HG03196 (cell line): ENCODE measurements around the gene KCNK15.
"Not testable (repeated sequence)": the region's sequence is repeated elsewhere in the genome, so short reads cannot be mapped to it uniquely, and the experiment has no call there.

Experiments
- ATAC-seq: cut with Tn5 transposase; IDR thresholded peaks from one replicate; pipeline ENCODE4 v1.9.1; 2021; ENCODE audit not compliant: unreplicated experiment

KCNK15 gene

DNA sequence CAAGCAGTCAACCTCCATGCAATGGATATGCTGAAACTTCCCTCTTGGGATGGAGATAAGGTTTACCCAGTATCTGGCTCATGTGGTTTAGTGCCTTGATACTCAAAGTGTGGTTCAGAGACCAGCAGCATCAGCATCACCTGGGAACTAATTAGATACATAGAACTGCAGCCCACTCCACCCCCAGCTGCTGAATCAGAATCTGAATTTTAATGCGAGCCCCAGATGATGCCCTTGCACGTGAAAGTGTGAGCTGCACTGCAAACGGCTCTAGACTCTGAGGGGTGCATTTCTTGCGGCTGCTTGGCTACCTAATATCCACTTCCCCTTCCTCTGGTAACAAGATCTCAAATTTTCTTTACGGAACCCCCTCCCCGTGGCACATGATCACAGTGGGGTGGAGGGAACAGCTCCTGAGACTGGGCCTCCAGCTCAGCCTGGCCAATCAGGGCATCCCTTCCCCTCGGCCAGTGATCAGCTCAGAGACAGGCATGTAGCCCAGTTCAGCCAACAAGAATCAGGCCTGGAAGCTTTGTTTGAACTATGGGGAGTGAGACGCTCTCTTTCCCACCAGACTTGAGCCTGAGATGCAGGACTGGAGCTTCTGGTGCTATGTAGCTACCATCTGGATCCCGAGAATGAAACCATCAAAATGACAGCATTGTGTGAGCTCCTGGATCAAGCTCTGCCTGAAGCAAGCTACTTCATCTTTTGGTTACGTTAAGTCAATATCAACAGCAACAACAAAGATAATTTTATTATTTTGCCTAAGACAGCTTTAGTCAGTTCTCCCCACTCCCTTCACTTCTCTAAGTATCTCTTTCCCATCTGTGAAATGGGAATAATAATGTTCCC, 12.8 kb downstream of the KCNK15 start:
- no peak for ATAC-seq

DNA sequence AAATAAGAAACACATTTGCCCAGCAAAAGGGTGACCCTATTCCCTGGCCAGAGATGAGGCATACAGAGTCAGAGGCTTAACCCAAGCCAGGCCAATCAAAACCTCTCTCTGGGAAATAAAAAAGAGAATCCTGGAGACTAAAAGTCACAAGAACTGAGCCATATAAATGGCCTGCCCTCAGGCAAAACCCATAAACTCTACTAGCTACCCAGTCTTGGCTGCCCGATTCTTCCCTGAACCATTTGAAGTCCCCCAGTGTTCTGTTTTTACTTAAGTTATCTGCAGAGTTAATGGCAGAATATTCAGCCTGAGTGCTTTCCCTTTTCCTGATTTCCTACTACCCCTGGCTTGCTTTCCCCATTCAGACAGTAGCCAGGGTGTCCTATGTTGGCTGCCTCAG, 13.9 kb downstream of the KCNK15 start:
- no peak for ATAC-seq

DNA sequence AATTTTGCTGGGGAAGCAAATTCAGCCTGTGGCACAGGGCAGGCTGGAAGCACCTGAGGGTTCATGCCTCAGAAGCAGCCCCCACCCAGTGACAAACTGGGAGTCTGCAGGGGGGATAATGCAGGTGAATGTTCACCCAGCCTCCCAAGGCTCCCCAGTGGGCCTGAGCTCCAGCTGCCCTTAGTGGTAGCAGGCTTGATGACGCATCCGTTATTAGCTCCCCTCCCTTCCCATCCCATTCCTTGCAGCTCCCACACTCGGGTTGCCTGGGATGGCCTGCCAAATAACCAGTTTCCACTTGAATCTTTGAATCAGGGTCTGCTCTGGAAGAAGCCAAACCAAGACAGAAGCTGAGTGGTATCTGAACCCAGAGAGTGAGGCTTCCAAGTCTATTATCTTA, 15.8 kb downstream of the KCNK15 start:
- no peak for ATAC-seq

DNA sequence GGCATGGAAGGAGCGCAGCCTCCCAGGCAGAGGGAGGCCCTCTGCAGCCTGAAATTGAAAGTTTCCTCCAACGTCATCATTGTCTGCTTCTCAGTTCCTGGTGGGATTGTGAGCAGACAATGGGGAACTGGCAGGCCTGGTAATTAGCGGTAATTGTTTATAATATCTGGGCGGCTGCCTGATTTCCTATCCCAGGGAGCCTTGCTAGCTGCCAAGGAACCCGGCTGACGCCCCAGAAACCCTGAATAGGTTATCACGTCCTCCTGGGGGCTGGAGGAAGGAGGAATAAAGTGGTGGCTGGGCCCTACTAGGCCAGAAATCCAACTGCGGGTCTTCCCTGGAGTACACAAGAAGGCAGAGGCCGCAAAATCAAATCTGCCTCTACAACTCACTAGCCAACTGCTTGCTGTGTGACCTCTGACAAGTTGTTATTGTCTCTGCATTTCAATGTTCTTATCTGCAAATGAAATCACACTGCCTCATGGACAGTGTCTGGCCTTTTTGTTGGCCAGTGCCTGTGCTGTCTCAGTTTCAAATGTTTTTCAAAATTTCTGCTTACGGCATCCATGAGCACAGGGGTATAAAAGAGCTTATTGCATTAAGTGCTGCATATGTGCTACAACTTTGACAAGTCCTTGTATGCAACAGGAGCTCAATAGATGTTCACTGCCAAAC, 16.9 kb downstream of the KCNK15 start:
- ATAC-seq, result no peak

DNA sequence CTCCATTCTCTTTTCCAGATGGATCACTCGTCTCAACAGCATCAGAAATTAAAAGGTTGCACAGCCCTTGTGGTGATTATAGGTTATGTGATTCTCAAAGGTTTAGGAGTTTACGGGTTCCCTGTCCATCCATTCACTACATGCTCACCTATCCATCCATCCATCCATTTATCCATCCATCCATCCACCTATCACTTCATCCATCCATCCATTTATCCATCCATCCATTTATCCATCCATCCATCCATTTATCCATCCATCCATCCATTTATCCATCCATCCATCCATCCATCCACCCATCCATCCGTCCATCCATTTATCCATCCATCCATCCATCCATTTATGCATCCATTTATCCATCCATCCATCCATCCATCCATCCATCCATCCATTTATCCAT, 18.1 kb downstream of the KCNK15 start:
- not testable (repeated sequence) for ATAC-seq

DNA sequence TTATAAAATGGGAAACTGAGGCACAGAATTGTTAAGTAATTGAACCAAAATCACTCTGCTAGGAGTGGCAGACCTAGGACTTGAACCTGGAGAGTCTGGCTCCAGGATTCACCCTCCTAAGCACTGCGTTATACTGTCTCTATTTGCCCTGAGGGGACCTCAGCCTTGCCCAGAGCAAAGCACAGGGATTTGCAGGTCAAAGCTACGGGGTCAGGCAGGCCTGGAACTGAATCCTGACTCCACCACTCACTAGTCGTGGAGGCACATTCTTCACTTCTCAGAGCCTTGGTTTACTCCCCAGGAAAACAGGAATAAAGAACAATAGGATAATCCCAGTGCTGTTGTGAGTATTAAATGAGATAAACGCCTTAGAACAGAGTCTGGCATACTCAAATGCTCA, 19.4 kb downstream of the KCNK15 start:
- no peak for ATAC-seq

DNA sequence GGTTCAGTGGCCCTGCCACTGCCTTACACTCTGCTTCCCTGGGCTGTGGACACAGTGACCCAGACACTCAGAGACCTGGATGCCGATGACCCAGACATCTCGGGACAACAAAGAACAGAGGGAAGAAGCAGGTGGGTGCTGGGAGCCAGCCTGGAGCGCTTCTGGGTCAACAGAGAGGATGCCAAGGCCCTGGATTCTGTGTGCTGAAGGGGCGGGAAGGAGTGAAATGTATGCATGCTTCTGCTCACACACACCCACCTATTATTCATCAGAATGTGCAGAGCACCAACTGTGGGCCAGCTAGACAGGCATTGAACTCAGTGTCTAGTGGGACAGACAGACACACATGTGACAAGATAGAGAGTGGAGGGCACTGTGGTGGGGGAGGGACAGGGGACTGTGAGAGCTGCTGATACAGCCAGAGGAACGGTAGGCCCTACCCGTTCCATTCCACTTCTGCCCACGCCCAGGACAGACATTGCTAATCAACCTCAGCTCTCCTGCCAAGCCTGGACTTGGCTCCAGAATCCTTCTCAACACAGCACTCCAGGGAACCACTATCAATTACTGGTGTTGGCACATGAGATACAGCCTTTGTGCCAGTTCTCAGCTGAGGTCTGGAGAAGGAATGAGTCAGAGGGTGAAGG, 20.2 kb downstream of the KCNK15 start:
- no peak for ATAC-seq

DNA sequence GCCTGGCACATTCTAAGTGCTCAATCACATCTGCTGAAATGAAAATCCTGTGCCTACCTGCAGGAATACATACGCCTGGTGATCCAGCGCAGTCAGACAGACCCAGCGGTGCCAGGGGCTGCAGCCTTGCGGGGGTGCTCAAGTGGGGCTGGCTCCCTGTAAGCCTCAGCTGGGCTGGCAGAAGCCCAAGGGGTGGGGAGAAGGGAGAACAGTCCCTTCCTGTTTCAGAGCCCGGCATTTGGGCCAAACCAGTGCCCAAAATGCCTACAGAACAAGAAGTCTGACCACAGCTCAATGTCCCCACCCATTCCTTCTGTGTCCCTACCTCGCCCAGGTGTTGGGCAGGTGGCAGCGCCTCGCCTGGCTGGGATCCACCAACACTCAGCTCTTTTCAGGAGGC, 22.6 kb downstream of the KCNK15 start:
- ATAC-seq, result no peak

DNA sequence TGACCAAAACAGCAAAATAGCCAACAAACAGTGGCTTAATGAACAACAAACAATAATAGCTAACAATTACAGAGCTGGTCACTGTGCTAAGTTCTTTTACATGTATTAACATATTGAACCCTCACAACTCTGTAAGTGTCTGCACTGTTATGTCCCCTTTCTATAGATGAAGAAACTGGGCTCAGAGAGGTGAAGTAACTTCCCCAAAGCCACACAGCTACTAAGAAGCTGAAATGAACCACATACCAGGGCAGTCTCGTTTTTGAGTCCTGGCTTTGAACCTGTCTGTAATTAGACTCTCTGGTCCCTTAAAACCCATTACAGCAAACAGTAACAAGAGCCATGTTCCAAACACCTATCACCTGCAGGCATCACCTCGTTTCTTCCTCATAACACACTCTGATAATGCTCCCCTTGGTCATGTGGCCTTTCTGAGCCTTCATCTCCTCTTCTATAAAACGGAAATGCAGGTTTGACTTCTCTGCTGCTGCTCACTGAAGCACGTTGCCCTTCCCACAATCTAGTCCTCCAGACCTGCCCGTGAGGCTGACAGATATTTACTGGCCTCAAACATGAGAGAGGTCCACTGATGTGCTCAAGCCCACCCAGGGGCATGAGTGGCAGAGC, 23.3 kb downstream of the KCNK15 start:
- ATAC-seq, result no peak

DNA sequence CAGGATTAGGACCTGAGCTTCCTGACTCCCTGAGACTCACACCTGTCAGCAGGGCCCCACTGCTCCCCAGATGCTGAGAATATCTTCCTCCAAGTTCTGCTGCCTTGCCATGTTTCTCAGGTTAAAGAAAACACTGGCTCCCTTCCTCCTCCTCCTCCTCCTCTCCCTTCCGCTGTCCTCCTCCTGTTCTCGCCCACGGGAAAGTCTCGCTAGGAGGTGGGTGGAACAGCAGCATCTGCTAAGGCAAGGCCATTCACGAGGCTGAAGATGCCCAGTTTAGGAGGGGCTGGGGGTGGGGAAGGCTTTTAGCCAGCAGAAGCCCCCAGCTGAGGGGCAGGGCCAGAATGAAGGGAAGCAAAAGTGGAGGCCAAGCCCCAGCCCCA, 23.8 kb downstream of the KCNK15 start:
- ATAC-seq, result no peak

DNA sequence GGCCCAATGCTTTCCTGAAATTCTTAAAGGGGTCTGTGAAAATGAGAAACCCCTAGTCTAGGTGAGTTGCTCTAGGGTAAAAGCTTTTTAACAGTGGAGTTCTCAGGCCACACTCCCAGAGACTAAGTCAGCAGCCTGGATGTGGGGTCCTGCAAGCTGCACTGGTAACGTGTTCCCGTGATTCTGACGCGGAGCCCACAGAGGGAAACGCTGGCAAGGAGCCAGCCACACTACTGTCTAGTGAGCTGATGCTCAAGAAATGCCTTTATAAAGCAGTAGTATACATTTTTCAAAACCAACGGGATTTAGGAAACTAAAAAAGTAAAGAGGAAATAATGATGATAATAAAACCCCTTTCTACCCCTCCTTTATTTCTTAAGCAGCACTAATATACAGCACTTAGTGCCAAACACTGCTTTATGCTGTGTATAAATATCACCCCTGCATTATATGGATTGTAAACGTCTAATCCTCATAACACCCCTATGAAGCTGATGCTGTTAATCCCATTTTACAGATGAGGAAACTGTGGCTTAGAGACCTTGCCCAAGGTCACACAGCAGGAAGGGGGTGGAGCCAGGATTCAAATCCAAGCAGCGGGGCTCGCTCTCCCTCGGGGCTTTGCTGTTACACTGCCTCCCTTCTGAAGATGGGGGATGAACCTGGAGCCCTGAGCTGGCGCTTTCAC, 25.0 kb downstream of the KCNK15 start:
- ATAC-seq, result no peak

DNA sequence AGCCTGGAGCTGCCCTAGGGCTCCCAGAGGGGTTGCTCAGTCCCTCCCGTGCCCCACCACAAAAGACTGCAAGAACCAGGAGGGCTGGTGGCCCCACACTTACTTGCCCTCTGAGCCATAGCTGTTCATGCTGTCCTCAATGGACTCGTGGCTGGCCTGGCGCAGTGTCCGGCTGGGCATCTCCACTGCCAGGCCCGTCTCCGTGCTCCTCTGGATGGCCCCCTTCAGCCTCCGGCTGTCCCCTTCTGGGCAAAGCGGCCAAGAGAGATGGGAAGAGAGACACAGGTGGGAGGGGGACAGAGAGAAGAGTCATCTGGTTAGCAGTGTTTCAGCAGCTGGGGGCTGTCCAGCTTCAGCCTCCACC, 25.5 kb downstream of the KCNK15 start:
- no peak for ATAC-seq

DNA sequence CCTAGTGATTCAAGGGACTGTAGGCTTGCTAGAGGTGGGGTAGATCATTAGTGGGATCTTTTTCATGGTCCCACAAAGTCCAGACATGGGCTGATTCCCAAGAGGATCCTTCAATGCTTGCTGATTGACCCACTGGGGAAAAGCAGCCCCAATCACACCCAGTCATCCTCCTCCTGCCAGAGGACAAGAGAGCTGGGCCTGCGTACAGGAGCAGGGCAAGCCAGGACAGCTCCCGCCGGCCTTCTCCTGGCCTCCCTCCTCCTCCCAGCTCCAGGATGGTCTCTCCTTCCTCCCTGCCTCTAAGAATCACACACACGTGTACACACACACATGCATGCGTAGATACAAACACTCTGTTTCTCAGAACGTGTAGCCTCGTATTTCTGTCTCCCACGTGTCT, 27.0 kb downstream of the KCNK15 start:
- ATAC-seq, result no peak

DNA sequence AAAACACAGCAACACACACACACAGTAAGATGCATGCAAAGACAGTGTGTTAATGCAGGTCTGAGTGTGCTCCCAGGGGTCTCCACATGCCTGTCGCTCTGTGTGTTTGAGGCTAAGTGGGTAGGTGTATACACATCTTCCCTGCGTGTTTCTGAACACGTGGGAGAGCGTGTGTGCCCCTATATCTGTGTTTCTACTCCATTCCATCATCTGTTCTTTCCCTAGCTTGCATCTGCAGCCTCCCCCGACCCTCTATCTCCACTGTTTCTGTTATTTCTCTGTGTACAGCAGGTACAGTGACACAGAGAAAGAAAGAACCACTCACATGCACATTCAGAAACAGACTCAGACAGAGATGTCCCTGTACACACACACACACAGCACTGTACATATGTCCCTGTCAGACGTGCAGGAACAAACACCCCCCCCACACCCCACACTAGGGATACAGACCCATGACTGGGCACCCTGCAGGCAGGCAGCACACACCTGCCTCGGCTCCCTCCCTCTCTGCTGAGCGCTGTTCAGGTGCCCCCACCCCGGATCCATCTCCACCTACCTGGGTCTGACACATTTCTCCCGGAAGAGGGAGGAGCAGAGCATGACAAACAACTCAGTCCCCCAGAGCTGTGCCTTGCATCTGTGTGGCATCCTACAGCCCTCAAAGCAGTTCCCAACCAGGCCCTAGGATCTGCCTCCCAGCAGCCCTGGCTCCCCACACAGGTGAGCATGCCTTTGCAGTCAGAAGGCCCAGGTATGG, 27.6 kb downstream of the KCNK15 start:
- ATAC-seq, result no peak

DNA sequence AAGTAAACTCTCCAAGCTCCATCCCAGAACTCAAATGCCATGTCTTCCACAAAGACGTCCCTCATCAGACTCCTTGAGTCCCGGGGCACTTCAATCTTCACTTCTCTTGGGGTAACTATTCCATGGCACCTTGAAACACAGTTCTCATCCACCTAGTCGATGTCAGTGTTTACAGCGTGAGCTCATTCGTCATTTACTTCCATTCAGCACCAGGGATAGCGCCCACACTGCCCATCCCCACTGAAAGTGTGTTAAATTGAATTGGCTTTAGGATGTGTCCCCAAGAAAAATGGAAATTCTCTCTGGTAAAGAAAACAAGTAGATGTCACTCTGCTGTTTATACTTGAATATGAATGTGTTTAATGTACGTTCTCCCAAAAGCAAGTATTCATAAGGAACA, 31.3 kb downstream of the KCNK15 start:
- no peak for ATAC-seq

DNA sequence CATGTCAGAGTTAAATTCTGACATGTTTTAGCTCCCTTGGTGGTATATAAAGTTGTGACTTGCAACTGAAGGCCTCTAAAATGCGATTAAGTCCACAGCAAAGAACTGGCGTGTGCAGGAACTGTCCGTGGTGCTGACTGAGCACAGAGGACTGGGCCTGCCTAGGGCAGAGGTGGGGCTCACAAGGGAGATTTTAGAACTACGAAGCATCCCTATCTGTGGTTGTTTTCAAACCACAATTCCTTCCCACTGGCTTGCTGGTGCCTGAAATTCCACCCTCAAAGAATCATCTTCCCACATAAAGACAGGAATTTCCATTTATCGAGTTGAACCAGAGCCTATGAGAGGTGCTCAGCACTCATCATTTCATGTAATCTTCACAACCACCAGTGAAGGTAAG, 34.6 kb downstream of the KCNK15 start:
- ATAC-seq, result no peak

DNA sequence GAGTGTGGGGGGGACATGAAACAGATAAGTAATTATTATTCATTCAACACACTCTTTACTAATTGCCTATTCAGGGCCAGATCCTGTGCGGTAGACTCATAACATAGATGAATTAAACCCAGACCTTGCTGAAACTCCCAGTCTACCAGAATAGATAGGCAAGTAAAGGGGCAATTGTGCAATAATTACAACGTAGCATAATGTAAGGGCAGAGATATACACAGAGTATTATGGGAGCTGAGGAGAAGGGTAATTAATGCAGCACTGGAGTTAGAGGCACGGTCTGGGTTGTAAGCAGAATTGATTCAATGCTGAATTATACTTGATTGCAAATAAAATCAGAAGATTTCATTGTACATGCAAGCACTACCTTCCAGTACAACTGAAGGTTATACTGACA, 35.5 kb downstream of the KCNK15 start:
- no peak for ATAC-seq

DNA sequence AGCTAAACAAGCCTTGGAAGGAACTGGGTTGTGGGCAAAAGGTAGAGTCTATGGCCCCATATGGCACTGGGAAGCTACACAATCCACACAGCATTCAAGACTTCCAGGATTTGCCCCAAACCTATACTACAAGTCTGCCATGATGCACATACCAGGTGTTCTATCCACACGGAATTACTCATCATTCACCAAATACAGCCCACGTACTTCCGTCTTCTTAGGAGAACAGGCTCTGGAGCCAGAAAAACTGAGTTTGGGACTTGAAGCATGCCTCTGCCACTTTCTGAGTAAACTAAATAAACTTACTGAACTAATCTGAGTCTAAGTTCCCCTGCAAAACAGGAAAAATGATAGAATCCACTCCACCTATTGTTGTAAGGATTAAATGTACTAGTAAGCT, 36.1 kb downstream of the KCNK15 start:
- ATAC-seq, result no peak

DNA sequence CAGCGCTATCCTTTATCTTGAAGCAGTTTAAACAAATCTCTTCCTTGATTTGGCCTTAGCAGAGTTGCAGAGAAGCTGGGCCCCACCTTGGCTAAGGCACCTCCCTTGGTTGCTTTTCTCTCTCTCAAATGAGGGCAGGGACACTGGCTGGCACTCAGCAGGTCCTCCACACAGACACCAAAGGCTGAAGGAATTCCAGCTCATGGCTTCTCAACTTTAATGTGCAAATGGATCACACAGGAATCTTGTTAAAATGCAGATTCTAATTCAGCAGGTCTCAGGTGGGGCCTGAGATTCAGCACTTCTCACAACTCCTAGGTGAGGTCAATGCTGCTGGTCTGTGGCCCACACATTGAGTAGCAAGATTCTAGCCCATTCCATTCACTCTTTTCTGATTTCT, 39.0 kb downstream of the KCNK15 start:
- no peak for ATAC-seq

DNA sequence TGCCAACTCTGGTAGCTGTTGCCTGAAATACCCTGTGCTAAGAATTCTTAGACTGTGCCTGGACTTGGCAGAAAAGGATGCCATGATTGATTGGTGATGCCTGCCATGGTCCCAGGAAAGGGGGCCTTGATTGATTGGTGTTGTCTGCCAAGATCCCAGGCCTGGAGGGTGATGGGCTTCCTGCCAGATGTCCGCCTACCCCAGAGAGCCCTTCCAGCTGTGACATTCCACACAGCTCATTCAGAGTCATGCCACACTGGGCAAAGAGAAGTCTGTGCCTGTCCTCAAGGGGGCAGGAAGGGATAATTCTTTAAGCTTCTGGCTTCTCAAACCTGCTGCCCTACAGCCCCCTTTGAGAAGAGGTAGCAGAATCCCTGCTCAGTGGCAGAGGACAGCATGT, 40.1 kb downstream of the KCNK15 start:
- no peak for ATAC-seq

DNA sequence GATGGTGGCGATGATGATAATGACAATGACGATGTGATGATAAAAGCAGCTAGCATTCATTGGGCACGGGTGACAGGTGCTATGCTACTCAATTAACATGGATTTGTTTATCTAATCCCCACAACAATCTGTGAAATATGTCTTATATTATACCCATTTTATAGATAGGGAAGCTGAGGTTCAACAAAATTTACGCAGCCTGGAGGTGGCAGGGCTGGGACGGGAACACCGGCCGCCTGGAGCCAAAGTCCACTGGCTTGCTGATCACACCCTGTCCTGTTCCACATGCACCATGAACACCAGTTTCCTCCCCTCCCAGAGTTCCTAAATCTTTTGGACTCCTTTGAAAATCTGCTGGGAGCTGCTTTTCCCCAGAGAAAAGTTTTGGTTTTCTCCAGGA, 41.6 kb downstream of the KCNK15 start:
- no peak for ATAC-seq
